Measurements from ENCODE around the gene CDYL.

DNA sequence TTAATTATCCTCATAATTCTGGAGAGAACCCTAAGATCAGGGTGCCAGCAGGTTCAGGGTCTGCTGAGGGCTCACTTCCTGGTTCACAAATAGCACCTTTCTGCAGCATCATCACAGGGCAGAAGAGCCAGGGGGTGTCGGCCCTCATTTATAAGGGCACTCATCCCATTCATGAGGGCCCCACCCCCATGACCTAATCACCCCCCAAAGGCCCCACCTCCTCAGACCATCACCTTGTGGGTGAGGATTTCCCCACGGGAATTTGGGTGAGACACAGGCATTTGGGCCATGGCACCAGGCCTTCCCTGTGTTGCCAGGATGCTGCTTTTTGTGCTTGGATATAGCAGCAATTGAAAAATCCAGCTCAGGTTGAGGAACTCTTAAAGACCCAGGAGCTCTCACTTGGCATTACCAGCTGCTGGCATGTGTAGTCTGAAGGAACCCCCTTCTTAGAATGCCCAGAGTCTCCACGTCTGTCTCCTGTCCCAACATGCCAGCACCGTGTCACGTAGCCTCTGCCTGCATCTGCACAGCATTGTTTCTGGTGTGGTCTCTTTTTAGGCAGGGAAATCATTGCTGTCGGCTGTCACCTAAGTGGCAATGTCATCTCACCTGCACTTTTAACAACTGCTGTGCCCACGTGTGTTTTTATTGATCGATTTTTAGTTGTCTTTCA lies 156.2 kb downstream of the CDYL start:
- no peak for TF ChIP-seq CTCF (conservative IDR thresholded peaks at IDR 0.05; ENCODE audit: low read depth, low read length)
- TF ChIP-seq POLR2A (IDR thresholded peaks at IDR 0.05; ENCODE audit: low read depth, low read length) = no peak
- no peak for TF ChIP-seq RAD21 (IDR thresholded peaks at IDR 0.05; ENCODE audit: low read length)
- TF ChIP-seq FOS (IDR thresholded peaks at IDR 0.05; ENCODE audit: low read depth, low read length) = no peak
- TF ChIP-seq, protein P1, sequence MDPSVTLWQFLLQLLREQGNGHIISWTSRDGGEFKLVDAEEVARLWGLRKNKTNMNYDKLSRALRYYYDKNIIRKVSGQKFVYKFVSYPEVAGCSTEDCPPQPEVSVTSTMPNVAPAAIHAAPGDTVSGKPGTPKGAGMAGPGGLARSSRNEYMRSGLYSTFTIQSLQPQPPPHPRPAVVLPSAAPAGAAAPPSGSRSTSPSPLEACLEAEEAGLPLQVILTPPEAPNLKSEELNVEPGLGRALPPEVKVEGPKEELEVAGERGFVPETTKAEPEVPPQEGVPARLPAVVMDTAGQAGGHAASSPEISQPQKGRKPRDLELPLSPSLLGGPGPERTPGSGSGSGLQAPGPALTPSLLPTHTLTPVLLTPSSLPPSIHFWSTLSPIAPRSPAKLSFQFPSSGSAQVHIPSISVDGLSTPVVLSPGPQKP (IDR thresholded peaks at IDR 0.05; ENCODE audit: borderline replicate concordance, low read depth, low read length) = no peak
- TF ChIP-seq MAZ (IDR thresholded peaks at IDR 0.05; ENCODE audit: borderline replicate concordance, low read depth, low read length) = no peak
- TF ChIP-seq SMC3 (IDR thresholded peaks at IDR 0.05; ENCODE audit: low read depth, low read length) = no peak
- TF ChIP-seq RCOR1 (IDR thresholded peaks at IDR 0.05; ENCODE audit: insufficient replicate concordance, low read length) = no peak
- no peak for TF ChIP-seq CEBPB (IDR thresholded peaks at IDR 0.05; ENCODE audit: low read depth, low read length)
- TF ChIP-seq RFX5 (IDR thresholded peaks at IDR 0.05; ENCODE audit: low read depth, low read length) = no peak
- no peak for TF ChIP-seq USF2 (IDR thresholded peaks at IDR 0.05; ENCODE audit: low read depth, low read length)
- TF ChIP-seq CHD1 (IDR thresholded peaks at IDR 0.05; ENCODE audit: low read depth, low read length) = no peak
- TF ChIP-seq MXI1 (IDR thresholded peaks at IDR 0.05; ENCODE audit: borderline replicate concordance, low read depth, low read length) = no peak

Measured in IMR-90 (cell line).